SK-N-SH (cell line): ENCODE measurements around the gene ANO4.

ENCODE experiments used
- CHD2 ChIP-seq: fragments of 150-350 bp; IDR thresholded peaks from 2 replicates; pipeline ENCODE4 v1.6.1; 2018; ENCODE audit warnings: low read length; ENCODE audit not compliant: partially characterized antibody
- CTCF ChIP-seq: fragments of 200-600 bp; sonication (generic); IDR thresholded peaks from 2 replicates; pipeline ENCODE4 v1.6.1; 2017; ENCODE audit warnings: antibody characterized with exemption, mild to moderate bottlenecking, moderate library complexity
- EP300 ChIP-seq, 2 experiments: IDR thresholded peaks; 2 replicates each; pipeline versions ENCODE4 v1.4.0 to v1.6.1; 2012; ENCODE audit warnings: borderline replicate concordance in 1 of 2, low read depth in 1 of 2, low read length in 1 of 2
- EZH2phosphoT487 ChIP-seq: fragments of 200-600 bp; sonication (generic); IDR thresholded peaks from 2 replicates; pipeline ENCODE4 v1.6.1; 2017; ENCODE audit warnings: low read depth, mixed run types, mild to moderate bottlenecking, antibody characterized with exemption, moderate library complexity, borderline replicate concordance
- JUND ChIP-seq: IDR thresholded peaks from 2 replicates; pipeline ENCODE4 v1.4.0; 2012
- MXI1 ChIP-seq: IDR thresholded peaks from 2 replicates; pipeline ENCODE4 v1.6.1; 2012; ENCODE audit warnings: mild to moderate bottlenecking, low read depth, low read length, improper control_type of control experiment
- PBX3 ChIP-seq: IDR thresholded peaks from 2 replicates; pipeline ENCODE4; 2012
- POLR2AphosphoS5 ChIP-seq: IDR thresholded peaks from 2 replicates; pipeline ENCODE4 v1.6.1; 2012; ENCODE audit warnings: low read depth, low read length
- RAD21 ChIP-seq: IDR thresholded peaks from 2 replicates; pipeline ENCODE4 v1.6.1; 2012; ENCODE audit warnings: mild to moderate bottlenecking, low read length
- RFX5 ChIP-seq: IDR thresholded peaks from 2 replicates; pipeline ENCODE4 v1.6.1; 2012; ENCODE audit warnings: mild to moderate bottlenecking, improper control_type of control experiment, low read length
- TAF1 ChIP-seq: IDR thresholded peaks from 2 replicates; pipeline ENCODE4 v1.6.1; 2012; ENCODE audit warnings: low read depth, mild to moderate bottlenecking, low read length, moderate library complexity, borderline replicate concordance
- YY1 ChIP-seq: IDR thresholded peaks from 2 replicates; pipeline ENCODE4 v1.4.0; 2012; ENCODE audit warnings: low read depth, mild to moderate bottlenecking
- ZBTB33 ChIP-seq: IDR thresholded peaks from 2 replicates; pipeline ENCODE4 v1.4.0; 2012; ENCODE audit warnings: low read depth, borderline replicate concordance

GRCh38 chr12:101018540-101018939, 224.0 kb downstream of the ANO4 start:
- TF ChIP-seq RFX5 (no peak), CTCF (no peak), ZBTB33 (peak; percentile 53; the same call in 1 of the 2 replicates), JUND (peak; percentile 93), CHD2 (no peak), RAD21 (no peak), MXI1 (no peak), TAF1 (no peak), PBX3 (peak; percentile 87), POLR2AphosphoS5 (peak; percentile 43; the same call in 1 of the 2 replicates), EP300 (IDR thresholded peaks at IDR 0.05; ENCODE audit: borderline replicate concordance in 1 of 2, low read depth in 1 of 2, low read length in 1 of 2) (peak in 1 of 2 experiments; percentile 94; a peak in 2 of 4 replicates), EZH2phosphoT487 (no peak), YY1 (0 out of 2 replicates have a peak, but pooled peaks have one; percentile 20)
